Measurements from ENCODE around the gene REXO5.

DNA sequence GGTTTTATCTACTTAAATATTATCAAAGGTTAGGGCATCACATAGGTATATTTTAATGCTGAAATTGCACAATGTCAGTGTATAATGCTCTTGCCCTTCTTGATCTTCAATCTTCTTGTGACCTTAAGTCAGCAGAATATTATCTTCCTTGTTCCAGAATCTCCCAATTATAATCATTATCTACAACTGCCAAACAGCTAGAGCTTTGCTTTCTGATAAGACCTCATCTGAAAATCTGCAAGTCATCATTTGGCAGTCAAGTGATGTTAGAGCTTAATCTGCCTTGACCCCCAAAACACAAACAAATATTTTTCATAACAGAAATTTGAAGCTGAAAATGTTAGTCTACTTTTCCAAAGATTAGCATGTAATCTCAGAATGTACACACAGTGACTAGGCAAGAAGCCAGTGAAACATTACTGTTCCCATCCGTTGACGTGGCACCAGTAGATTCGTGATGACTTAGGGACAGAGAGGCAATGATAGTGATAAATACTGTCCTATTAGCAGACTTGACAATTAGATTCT, 19.8 kb downstream of the REXO5 start:
- TF ChIP-seq, protein P1, sequence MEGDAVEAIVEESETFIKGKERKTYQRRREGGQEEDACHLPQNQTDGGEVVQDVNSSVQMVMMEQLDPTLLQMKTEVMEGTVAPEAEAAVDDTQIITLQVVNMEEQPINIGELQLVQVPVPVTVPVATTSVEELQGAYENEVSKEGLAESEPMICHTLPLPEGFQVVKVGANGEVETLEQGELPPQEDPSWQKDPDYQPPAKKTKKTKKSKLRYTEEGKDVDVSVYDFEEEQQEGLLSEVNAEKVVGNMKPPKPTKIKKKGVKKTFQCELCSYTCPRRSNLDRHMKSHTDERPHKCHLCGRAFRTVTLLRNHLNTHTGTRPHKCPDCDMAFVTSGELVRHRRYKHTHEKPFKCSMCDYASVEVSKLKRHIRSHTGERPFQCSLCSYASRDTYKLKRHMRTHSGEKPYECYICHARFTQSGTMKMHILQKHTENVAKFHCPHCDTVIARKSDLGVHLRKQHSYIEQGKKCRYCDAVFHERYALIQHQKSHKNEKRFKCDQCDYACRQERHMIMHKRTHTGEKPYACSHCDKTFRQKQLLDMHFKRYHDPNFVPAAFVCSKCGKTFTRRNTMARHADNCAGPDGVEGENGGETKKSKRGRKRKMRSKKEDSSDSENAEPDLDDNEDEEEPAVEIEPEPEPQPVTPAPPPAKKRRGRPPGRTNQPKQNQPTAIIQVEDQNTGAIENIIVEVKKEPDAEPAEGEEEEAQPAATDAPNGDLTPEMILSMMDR (IDR thresholded peaks at IDR 0.05) = no peak
- no peak for TF ChIP-seq POLR2AphosphoS5 (IDR thresholded peaks at IDR 0.05)
- TF ChIP-seq EP300 (IDR thresholded peaks at IDR 0.05) = no peak
- no peak for TF ChIP-seq POLR2A (IDR thresholded peaks at IDR 0.05; ENCODE audit: low read depth)
